TTC549 (cell line): ENCODE data around the gene EID1.
"Not testable (repeated sequence)": the region's sequence is repeated elsewhere in the genome, so short reads cannot be mapped to it uniquely, and the experiment has no call there.

Experiments
- FAIRE-seq: peaks from 2 replicates; lab custom pipeline; 2012; peaks lifted over from hg19 to GRCh38; lab: Jason Lieb, UNC

Gene EID1, protein sequence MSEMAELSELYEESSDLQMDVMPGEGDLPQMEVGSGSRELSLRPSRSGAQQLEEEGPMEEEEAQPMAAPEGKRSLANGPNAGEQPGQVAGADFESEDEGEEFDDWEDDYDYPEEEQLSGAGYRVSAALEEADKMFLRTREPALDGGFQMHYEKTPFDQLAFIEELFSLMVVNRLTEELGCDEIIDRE

DNA sequence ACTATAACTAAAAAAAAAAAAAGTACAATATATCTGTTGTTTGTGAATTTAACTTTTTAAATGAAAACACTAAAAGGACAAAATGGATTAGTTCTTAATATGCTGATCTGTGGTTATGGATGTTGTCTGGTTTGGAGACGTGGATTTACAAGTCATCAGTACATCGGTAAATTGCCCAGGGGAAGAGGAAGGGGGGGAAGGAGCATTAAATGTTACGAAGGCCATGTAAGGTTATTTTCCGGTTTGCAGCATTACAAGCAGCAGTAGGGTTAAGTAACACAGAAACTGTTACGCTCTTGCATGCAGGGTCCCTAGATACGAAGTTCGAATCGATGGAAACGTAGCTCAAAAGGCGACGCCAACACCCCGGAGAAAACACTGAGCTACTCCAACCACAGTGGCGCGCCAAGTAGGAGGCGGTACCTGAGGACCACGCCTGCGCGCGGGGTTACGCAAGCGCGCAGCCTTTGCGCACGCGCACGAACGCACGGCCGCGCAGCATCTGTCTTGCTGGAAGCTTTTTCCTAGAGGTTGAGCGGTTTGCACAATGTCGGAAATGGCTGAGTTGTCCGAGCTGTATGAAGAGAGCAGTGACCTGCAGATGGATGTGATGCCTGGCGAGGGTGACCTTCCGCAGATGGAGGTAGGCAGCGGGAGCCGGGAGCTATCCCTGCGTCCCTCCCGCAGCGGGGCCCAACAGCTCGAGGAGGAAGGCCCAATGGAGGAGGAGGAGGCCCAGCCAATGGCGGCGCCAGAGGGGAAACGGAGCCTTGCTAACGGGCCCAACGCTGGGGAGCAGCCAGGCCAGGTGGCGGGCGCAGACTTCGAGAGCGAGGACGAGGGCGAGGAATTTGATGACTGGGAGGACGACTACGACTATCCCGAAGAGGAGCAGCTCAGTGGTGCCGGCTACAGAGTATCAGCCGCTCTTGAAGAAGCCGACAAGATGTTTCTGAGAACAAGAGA, at the start of gene EID1:
TSS of gene EID1 (plus strand) at position 505 of the 966 bp plus-strand sequence. CDS start at position 548, 43 bp downstream.
- peak; percentile 46 for FAIRE-seq

DNA sequence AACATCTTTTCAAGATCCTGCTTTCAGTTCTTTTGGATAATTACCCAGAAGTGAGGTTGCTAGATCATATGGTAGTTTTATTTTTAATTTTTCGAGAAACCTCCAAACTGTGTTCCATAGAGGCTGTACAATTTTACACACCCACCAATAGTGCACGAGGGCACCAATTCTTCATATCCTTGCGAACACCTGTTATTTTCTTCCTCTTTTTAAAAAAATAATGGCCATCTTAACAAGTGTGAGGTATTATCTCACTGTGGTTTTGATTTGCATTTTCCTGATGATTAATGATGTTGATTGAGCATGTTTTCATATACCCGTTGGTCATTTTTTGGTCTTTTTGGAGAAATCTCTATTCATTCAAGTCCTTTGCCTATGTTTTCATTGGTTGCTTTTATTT, 49.5 kb upstream of the EID1 start:
- no peak for FAIRE-seq

DNA sequence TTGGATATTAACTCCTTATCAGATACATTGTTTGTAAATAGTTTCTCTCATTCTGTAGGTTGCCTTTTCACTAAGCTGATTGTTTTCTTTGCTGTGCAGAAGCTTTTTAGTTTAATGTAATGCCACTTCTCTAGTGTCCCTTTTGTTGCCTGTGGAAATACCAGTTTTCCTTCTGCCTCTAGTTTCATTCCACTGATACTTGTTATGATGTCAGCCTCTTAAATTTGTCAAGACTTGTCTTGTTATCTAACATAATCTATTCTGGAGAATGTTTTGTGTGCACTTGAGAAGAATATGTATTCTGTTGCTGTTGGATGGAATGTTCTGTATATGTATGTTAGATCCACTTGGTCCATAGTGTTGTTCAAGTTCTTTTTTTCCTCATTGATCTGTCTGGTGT, 49.0 kb upstream of the EID1 start:
- no peak for FAIRE-seq

DNA sequence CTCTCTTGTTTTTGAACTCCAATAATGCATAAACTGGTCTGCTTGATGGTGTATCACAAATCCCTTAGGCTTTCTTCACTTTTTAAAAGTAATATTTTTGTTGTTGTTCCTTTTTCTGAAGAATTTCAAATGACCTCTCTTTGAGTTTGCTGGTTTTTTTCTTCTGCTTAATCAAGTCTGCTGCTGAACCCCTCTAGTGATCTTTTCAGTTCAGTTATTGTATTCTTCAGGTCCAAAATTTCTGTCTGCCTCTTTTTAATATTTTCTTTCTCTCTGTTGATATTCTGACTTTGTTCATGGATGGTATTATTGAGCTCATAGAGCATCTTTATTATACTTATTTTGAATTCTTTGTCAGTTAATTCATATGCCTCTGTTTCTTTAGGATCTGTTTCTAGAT, 45.3 kb upstream of the EID1 start:
- no peak for FAIRE-seq

DNA sequence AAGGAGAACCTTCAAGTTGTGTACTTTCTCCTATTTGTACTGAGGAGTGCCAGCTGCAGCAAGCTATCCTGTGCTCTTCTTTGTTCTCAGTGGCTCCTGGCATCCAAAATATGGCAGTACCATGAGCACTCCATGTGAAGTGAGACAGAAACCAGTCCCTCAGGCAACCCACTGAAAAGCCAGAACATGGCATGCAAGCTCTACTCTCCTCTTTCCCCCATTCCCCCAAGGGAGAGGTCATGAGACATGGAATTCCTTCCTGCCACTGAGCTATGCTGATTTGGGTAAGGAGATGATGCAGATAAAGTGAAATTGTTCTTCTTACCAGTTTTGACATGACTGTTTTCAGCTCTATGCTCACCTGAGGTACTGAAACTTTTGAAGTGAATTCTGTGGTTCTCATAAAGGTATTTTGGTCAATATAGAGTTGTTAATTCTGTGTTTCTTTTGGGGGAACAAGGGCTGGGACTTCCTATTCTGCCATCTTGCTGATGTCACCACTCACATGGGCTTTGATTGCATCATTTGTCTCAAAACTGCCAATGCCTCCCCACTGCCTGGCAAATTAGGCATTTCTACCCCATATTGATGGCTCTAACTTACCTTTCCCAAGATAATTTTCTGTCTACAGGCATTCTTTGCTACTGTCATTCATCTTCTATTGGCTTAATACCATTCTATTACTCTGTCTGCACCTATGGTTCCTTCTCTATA, 44.3 kb upstream of the EID1 start:
- FAIRE-seq, result no peak

DNA sequence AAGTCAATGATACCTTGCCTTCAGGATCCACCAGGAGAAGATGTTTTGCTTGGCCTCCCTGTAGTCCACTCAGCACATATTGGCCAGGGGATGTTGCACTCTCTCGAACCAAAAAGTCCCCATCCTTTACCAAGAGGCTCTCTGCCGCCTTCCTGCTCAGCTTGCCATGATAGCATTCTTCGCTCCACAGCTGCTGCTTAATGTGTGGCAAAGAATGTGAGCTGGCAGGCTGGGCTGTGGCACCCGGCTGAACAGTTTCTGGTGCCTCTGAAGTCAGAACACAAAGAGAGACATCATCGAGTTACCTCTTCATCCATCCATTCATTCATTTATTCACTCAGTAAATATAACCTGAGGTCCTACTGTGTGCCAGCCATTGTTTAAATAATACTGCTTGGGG, 43.2 kb upstream of the EID1 start:
- FAIRE-seq, result no peak

DNA sequence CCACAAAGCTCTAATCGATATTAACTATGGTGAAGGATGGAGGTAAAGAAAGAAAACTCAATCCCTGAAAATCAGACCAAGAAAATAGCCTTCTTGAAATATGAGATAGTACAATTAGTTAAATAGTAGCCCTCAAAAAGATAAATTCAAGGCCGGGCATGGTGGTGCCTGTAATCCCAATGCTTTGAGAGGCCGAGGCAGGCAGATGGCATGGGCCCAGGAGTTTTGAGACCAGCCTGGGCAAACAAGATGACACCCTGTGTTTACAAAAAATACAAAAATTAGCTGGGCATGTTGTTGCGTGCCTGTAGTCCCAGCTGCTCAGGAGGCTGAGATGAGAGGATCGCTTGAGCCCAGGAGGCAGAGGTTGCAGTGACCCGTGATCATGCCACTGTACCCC, 35.4 kb upstream of the EID1 start:
- FAIRE-seq, result no peak

DNA sequence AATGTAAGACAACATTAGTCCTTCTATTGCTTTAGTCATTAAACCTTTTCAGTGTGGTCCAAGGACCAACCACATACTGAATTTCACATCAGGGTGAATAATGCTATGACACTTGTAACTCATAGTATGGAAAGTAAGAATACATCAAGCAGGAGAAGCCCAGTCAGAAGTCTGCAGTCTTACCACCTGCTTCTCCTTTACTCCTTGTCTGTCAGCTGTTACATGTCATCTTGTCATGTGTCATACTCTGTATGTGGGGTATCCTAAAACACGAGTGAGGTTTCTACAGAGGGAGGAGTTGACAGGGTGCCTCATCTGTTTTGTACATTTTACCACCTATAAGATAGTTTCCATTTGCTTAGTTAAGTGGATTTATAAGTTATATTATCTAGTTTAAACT, 32.8 kb upstream of the EID1 start:
- no peak for FAIRE-seq

DNA sequence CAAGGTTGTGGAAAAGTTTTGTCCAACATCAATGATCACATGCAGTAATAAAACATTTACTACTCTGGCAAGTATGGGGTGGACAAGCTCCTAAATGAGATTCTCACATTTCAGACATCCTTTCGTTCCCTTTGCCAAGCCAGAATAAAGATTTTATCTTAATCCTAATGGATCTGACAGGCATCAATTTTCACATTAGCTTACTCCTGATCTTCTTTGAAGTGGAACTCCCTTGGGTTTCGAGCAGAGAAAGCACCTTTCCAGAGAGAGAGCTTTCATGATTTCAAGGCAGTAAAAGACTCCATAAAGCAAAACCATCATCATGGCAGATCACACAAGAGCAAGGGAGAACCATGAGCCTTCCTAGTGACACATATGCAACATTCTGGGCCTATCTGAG, 27.3 kb upstream of the EID1 start:
- no peak for FAIRE-seq

DNA sequence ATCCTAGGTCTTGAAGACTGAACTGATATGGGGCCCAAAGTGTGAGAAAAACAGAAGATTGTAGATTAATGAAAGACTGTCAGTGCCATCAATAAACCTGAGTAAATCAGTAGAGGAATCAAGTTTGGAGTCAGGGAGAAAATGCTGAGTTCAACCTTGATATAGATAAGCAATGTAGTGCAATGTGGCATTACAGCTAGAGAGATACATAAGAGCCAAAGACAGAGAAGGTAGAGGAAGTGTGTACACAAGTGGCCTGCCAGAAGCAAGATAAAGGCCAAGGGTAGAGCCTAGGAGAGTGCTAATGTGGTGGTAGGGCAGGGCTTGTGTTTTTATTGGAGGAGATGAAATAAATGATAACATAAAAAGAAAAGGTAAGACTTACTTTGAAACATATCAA, 26.0 kb upstream of the EID1 start:
- no peak for FAIRE-seq

DNA sequence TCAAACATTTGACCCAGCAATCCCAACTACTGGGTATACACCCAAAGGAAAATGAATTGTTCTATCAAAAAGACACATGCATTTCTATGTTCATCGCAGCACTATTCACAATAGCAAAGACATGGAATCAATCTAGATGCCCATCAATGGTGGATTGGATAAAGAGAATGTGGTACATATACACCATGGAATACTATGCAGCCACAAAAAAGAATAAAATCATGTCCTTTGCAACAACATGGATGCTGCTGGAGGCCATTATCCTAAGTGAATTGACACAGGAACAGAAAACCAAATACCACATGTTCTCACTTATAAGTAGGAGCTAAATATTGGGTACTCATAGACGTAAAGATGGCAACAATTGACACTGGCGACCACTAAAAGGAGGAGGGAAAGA, 23.5 kb upstream of the EID1 start:
- not testable (repeated sequence) for FAIRE-seq

DNA sequence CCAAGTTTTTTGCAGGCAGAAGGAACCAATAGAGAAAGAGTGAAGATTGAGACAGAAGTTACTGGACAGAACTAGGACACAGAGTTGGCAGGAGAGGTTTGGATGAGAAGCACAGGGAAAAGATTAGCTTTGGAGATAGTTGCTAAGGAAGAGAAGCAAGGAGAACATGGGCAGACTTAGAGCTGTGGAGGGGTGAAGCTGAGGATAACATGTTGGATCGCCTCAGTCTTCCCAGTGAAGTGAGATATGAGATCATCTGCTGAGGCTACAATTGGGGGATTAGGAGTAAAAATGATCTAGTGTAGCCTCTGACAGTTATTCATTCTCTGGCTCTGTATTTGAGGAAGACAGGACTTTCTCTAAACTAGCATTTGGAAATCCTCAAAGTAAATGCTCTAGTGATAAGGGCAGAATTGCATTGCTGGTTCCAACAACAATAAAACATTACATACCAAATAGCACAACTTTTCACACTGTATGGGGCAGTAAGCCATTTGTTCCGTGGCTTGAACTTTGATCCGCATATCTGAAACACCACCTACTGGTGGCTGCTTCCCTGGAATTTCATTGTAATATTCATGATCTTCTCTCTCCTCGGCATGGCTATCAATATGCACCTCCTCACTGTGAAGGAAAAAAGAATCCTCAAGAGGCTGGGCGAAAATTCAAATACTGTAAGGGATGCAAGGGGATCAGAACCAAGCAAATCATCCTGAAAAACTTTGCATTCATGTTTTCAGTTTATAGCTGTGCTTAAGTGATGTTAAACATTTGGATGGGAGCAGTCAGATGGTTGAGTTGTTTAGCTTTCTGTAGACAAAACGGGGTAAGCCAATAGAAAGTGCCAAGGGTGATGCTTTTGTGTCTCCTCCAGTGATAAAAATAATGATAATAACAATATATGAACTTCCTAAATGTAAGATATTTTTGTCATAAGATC, 22.2 kb upstream of the EID1 start:
- FAIRE-seq, result peak; percentile 87

DNA sequence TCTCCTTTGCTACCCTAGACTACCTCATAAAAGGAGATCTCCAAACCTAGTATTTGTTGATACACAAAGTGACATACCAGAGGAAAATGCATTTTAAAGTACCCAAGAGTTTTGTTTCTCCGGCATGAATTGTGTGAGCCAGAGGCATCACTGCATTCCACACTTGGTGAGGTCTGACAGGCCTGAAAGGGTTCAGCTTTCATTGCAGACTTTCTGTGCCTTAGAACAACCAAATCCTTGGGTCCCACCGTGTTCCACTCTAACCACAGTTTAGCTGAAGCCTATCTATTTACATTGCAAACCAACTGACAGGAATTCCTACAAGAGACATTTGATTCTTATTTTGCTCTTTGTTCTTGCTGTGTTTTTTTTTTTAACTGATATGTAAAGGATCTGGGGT, 21.0 kb upstream of the EID1 start:
- FAIRE-seq, result peak; percentile 83

DNA sequence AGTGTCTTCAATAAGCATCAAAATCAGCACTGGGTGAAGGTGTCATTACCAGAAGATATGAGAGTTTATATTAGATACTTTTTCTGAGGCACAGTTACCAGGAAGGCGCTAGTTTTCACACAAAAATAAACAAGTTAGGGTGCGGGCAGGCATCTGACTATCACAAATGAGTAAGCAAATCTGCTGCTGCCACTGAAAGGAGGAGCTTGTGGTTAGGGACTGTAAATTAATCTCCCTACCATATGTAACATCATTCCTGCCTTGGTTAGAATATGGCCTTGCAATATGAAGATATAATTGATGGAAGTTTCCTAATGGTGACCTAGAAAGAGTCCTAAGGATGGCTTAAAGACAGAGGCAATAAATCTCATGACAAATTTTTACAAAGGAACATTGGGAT, 19.5 kb upstream of the EID1 start:
- FAIRE-seq, result peak; percentile 9

DNA sequence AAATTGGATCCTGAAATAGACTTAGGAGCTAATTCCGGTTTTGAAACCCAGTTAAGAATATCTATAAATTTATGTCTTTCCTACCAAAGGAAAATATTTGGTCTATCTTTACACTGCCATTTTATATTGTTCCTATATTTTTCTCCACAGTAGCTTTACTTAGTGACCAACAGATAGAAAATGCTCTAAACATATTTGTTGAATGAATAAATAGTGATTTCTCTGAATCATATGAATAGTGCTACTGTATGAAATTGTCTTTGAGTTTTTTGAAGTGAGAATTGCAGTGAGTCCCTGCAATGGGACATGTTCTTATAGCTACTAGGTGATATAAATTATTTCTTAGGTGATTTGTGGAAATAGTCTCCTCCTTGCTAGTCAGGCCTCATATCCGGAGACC, 18.5 kb upstream of the EID1 start:
- no peak for FAIRE-seq

DNA sequence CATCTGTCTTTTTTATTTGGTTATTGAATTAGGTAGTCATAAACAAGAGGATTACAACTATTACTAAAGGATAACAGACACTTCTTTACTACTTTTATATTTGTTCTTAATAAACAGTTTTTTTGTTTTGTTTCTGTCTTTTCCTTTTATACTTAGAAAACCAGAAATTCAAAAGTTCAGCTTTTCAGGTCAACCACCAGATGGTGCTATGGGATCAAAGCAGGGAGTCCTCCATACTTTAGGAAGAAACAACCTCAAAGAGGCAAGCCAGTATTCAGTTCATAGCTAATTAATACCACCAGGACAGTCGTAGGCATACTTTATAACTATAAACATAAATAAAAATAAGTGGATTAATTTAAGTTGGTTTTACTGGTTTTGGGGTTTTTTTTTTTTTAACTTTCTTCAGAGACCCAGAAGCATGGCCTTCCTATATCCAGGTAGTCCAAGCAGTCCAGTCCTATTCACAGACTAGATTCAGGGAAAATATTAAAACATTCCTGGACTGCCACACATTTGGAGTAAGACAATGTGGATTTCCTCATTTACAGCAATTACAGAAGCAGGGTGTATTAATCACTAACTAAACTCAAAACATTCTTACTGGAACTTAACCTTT, 16.0 kb upstream of the EID1 start:
- FAIRE-seq, result peak; percentile 96

DNA sequence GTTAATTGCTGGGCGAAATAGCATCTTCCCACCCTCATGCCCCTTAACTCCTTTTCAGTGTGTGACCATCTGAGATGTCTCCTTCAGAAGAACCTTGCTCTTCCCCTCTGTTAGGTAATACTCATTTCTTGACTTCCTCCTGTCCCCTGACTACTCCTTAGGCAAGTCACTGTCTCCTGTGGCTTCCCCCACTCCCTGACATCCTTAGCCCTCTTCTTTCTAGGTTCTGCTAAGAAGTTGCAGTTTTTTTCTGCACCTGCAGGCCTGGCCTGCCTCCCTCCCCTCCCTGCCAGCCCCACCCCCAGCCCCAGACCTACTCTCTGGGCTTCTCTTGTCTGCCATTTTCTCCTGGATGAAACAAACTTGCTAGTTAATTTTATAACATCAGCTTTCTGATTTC, 15.2 kb upstream of the EID1 start:
- no peak for FAIRE-seq

DNA sequence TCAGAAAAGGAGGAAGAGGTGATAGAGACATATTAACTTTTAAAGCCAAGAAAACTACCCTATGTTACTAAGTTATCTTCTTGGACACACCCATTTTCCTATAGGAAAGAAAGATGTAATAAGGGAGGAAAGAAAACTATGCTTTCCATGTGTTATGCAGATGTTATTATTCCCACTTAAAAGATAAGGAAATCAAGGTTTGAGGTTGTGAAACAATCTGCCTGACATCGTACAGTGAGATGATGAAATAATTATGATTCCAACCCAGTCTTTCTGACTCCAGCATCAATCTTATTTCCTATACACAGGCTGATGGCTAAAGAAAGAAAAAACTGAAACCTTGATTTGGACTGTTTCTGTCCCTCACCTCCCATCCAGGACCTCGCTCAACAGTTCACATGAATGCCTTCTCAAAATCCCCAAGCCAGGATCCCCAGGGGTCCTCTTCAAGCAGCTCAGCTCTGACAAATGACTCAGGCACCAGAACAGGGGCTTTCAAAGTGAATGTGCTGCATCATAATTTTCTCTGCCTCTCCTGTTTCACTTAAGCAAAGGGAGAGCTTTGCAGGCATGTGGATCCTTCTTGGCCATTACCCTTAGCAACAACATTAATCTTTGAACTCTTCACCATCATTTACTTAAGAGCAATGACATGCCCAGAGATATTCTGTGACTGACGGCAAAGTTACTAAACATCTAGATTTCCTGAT, 12.4 kb upstream of the EID1 start:
- FAIRE-seq, result no peak

DNA sequence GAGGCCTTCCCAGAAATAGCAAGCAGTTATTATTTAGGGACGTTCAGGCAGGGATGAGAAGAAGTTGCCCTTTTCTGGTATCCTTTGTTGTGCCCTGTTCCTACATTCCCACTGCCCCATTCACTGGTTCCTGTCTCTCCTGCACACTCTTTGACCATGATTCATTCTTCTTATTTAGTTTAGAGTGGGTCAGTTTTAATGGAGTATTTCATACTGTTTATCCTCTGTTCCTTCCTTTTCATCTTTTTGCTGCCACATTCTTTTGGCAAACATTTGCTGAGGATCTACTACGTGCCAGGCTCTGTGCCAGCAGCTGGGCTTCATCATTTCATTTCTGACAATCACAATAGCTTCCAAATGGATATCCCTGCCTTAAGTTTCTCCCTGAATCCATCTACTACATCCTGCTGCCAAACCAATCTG, 11.8 kb upstream of the EID1 start:
- FAIRE-seq, result no peak

DNA sequence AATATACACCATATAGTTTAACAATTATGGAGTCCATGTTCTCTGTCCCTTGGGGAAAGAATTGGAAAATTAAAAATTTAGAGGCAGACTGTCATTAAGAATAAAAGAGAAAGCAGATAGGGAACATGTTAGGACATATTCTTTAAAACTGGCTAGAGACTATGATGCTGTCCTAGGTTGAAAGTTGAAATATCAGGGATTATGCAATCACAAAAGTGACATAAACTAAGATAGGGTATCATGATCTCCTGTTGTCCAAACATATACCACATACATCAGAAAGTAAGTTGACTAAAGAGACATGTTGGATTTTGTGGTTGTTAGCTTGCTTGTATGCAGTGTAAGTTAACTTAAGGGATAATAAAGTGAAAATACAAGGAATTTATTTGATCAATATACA, 9.9 kb upstream of the EID1 start:
- peak; percentile 46 for FAIRE-seq

DNA sequence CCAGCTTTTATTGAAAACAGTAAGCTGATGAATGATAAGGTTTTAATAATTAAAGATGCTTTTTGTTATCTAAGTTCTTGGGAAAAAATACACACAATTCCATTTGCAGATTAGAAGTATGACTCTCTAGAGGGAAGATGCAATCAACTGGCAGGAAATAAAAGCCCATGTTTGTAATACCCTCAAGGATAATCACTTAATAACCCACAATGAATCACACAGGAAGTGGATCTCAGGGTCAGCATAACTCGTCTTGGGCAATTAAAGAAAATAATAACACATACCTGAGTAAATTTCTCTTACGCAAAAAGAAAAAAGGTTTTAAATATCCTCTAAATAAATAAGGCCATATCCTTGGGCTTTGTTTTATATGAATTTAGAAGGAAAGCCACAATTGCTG, 9.4 kb upstream of the EID1 start:
- no peak for FAIRE-seq
